GM23248 (cell line): ENCODE data around the gene GEMIN2.

Source experiments
- EZH2 ChIP-seq: fragments of 200-600 bp; sonication (generic); IDR thresholded peaks from 2 replicates; pipeline ENCODE4 v1.6.1; 2018; ENCODE audit warnings: antibody characterized with exemption, mild to moderate bottlenecking; ENCODE audit not compliant: insufficient read depth, poor library complexity, severe bottlenecking
- EZH2phosphoT487 ChIP-seq: fragments of 200-600 bp; sonication (generic); IDR thresholded peaks from 2 replicates; pipeline ENCODE4 v1.6.1; 2018; ENCODE audit warnings: antibody characterized with exemption, moderate library complexity, mild to moderate bottlenecking, low read depth; ENCODE audit not compliant: insufficient read depth

- TF ChIP-seq EZH2 (no peak), EZH2phosphoT487 (no peak)
Observed at GRCh38 chr14:39169541-39169900, 55.4 kb downstream of the GEMIN2 start.
